GM12801 (cell line): Measurements from ENCODE around the gene IER2.

Experiments
- CTCF ChIP-seq: IDR thresholded peaks from one replicate; pipeline ENCODE4 v1.5.1; 2011; ENCODE audit warnings: control low read depth; ENCODE audit not compliant: insufficient read length; ENCODE audit errors: extremely low read depth

IER2 gene

GRCh38 chr19:13189600-13189999 lies 39.4 kb downstream of the IER2 start:
- TF ChIP-seq CTCF: no peak

GRCh38 chr19:13190781-13191540 lies 40.8 kb downstream of the IER2 start:
- no peak for TF ChIP-seq CTCF

GRCh38 chr19:13195678-13196077 lies 45.5 kb downstream of the IER2 start:
- no peak for TF ChIP-seq CTCF

GRCh38 chr19:13198634-13199033 lies 48.4 kb downstream of the IER2 start:
- TF ChIP-seq CTCF: no peak
